SU-DHL-6 (cell line): ENCODE data around the gene LAD1.

ENCODE experiments used
- CTCF ChIP-seq: fragments of 200-600 bp; sonication (generic); IDR thresholded peaks from one replicate; pipeline ENCODE4 v1.5.1; 2017; ENCODE audit warnings: antibody characterized with exemption, mild to moderate bottlenecking, low read length, moderate library complexity; ENCODE audit not compliant: insufficient read depth, poor library complexity, severe bottlenecking
- EZH2phosphoT487 ChIP-seq: fragments of 200-600 bp; sonication (generic), shearing (Covaris generic); conservative IDR thresholded peaks from 2 replicates; pipeline ENCODE4 v1.6.1; 2018; ENCODE audit warnings: mild to moderate bottlenecking, antibody characterized with exemption, low read length, moderate library complexity, mixed read lengths

- TF ChIP-seq CTCF (no peak), EZH2phosphoT487 (no peak)
Measured at GRCh38 chr1:201400852-201401230, 1.7 kb upstream of the LAD1 start.
